KG1 (cell line): ENCODE results near the gene KIF2A.
A peak's percentile ranks its signal among the peaks of the same experiment; 100 is the strongest.
"Not testable (repeated sequence)": the region's sequence is repeated elsewhere in the genome, so short reads cannot be mapped to it uniquely, and the experiment has no call there.

ENCODE experiments used
- DNase-seq: peaks from one replicate; lab custom pipeline; 2025; lab: John Stamatoyannopoulos, UW

Gene KIF2A

GRCh38 chr5:62291829-62292228 lies 14.2 kb upstream of the KIF2A start:
- not testable (repeated sequence) for DNase-seq

GRCh38 chr5:62296998-62297397 lies 9.0 kb upstream of the KIF2A start:
- DNase-seq: no peak

- no peak for DNase-seq
Measured at GRCh38 chr5:62298118-62298517, 7.9 kb upstream of the KIF2A start.

GRCh38 chr5:62299101-62299500 lies 6.9 kb upstream of the KIF2A start:
- DNase-seq: no peak

GRCh38 chr5:62299600-62299999 lies 6.4 kb upstream of the KIF2A start:
- DNase-seq: no peak

GRCh38 chr5:62305358-62305714 lies 670 bp upstream of the KIF2A start:
- DNase-seq: no peak

- DNase-seq: no peak
Measured at GRCh38 chr5:62306323-62306895, 403 bp downstream of the KIF2A start.

GRCh38 chr5:62306896-62307689 lies 1.1 kb downstream of the KIF2A start:
- peak; percentile 23 for DNase-seq

- DNase-seq: no peak
Measured at GRCh38 chr5:62308439-62308838, 2.4 kb downstream of the KIF2A start.

GRCh38 chr5:62309107-62309506 lies 3.1 kb downstream of the KIF2A start:
- no peak for DNase-seq

GRCh38 chr5:62310426-62311143 lies 4.6 kb downstream of the KIF2A start:
- no peak for DNase-seq

- no peak for DNase-seq
Measured at GRCh38 chr5:62312036-62312435, 6.0 kb downstream of the KIF2A start.

- DNase-seq: no peak
Measured at GRCh38 chr5:62312674-62313073, 6.7 kb downstream of the KIF2A start.

- no peak for DNase-seq
Measured at GRCh38 chr5:62314213-62314830, 8.3 kb downstream of the KIF2A start.

- no peak for DNase-seq
Measured at GRCh38 chr5:62315376-62316175, 9.6 kb downstream of the KIF2A start.

GRCh38 chr5:62316176-62316502 lies 10.1 kb downstream of the KIF2A start:
- no peak for DNase-seq

- DNase-seq: no peak
Measured at GRCh38 chr5:62317810-62318209, 11.8 kb downstream of the KIF2A start.

GRCh38 chr5:62322484-62322883 lies 16.5 kb downstream of the KIF2A start:
- DNase-seq: no peak

- no peak for DNase-seq
Measured at GRCh38 chr5:62326302-62326701, 20.3 kb downstream of the KIF2A start.

- DNase-seq: no peak
Measured at GRCh38 chr5:62326702-62327101, 20.7 kb downstream of the KIF2A start.

GRCh38 chr5:62327138-62328053 lies 21.4 kb downstream of the KIF2A start:
- no peak for DNase-seq
